Right ventricle myocardium superior (tissue), 1 donor: ENCODE measurements around the gene WDR72. TPM values are rescaled to one million over a fixed set of nuclear protein-coding genes. Genes with fewer than 3 reads are reported as not detected.
"Not testable (repeated sequence)": the region's sequence is repeated elsewhere in the genome, so short reads cannot be mapped to it uniquely, and the experiment has no call there.

Experiments
- ATAC-seq: fragments of 200-7000 bp; cut with Tn5 transposase; one replicate; pipeline ENCODE4 v1.9.1; 2020; ENCODE audit warnings: mild to moderate bottlenecking; ENCODE audit not compliant: poor library complexity
- DNase-seq: peaks from one replicate; pipeline ENCODE4 v3.0.0-alpha.2; 2020
- intact Hi-C: fragments of 100-400 bp; cut with DNase I; formaldehyde crosslinking; loops from one replicate; pipeline ENCODE4 v1.11.2; 2022
- total RNA-seq: library from RNA; stranded (reverse); fragmentation: NEBNext Ultra II Directional; extraction: Animal tissue kit (Norgen Biotek cat#: 25700); gene quantifications from one replicate; pipeline ENCODE4 v1.2.1, GENCODE V29; 2021
- donor health status: DM: no; HTN: yes; CAD: no; lungs with severe emphysema.

WDR72 gene
- total RNA-seq, 1 donor from 2014 or later, result 0.13 TPM

GRCh38 chr15:53716909-53717876 lies 42.3 kb downstream of the WDR72 start:
- ATAC-seq (no peak), DNase-seq (no peak)
- intact Hi-C loops, result loop anchor here (5.0 kb wide), 1 partner anchor 935 kb away; no protein-coding TSS in a partner anchor

- intact Hi-C loops, result no loop called here
- DNase-seq, result no peak
- ATAC-seq, result no peak
These were observed 46.2 kb downstream of the WDR72 start for GRCh38 chr15:53713218-53713617.

- no peak for DNase-seq
- intact Hi-C loops, result no loop called here
- ATAC-seq, result no peak
These were observed 48.6 kb downstream of the WDR72 start for GRCh38 chr15:53710906-53711305.

- intact Hi-C loops, result no loop called here
- ATAC-seq (no peak), DNase-seq (no peak)
These were observed 49.6 kb downstream of the WDR72 start for GRCh38 chr15:53709821-53710220.

GRCh38 chr15:53695365-53695764 lies 64.1 kb downstream of the WDR72 start:
- no peak for DNase-seq
- intact Hi-C loops, result no loop called here
- ATAC-seq, result no peak

GRCh38 chr15:53694476-53694874 lies 65.0 kb downstream of the WDR72 start:
- intact Hi-C loops, result no loop called here
- ATAC-seq, result peak; percentile 43

GRCh38 chr15:53693729-53694475 lies 65.6 kb downstream of the WDR72 start:
- DNase-seq, result peak; percentile 53
- intact Hi-C loops, result no loop called here
- peak; percentile 78 for ATAC-seq

More at GRCh38 chr15:53694476-53694874, 65.0 kb downstream of the WDR72 start:
- no peak for DNase-seq

- DNase-seq, intact Hi-C loops, ATAC-seq: not testable (repeated sequence)
These were observed 75.3 kb downstream of the WDR72 start for GRCh38 chr15:53684162-53684561.

- intact Hi-C loops, result no loop called here
- DNase-seq (no peak), ATAC-seq (no peak)
These were observed 78.4 kb downstream of the WDR72 start for GRCh38 chr15:53681056-53681455.

- ATAC-seq, result no peak
- DNase-seq, result no peak
- intact Hi-C loops, result no loop called here
These were observed 83.6 kb downstream of the WDR72 start for GRCh38 chr15:53675832-53676231.

- DNase-seq (no peak), ATAC-seq (no peak)
- intact Hi-C loops, result no loop called here
These were observed 87.9 kb downstream of the WDR72 start for GRCh38 chr15:53671545-53671944.

- no peak for ATAC-seq
- intact Hi-C loops, result no loop called here
- no peak for DNase-seq
These were observed 88.8 kb downstream of the WDR72 start for GRCh38 chr15:53670701-53671100.

- ATAC-seq (no peak), DNase-seq (no peak)
- intact Hi-C loops, result no loop called here
These were observed 93.5 kb downstream of the WDR72 start for GRCh38 chr15:53665930-53666329.

- ATAC-seq, result no peak
- intact Hi-C loops, result no loop called here
- no peak for DNase-seq
These were observed 100.5 kb downstream of the WDR72 start for GRCh38 chr15:53658827-53659555.

GRCh38 chr15:53658255-53658654 lies 101.2 kb downstream of the WDR72 start:
- no peak for ATAC-seq
- DNase-seq, result no peak
- intact Hi-C loops, result no loop called here

- no peak for ATAC-seq
- DNase-seq, result no peak
- intact Hi-C loops, result no loop called here
These were observed 110.5 kb downstream of the WDR72 start for GRCh38 chr15:53648934-53649333.

GRCh38 chr15:53644660-53645059 lies 114.8 kb downstream of the WDR72 start:
- no peak for ATAC-seq
- intact Hi-C loops, result no loop called here
- DNase-seq, result no peak

GRCh38 chr15:53634517-53635106 lies 124.9 kb downstream of the WDR72 start:
- ATAC-seq (no peak), DNase-seq (no peak)
- intact Hi-C loops, result no loop called here

GRCh38 chr15:53627279-53627678 lies 132.2 kb downstream of the WDR72 start:
- ATAC-seq (no peak), DNase-seq (no peak)
- intact Hi-C loops, result no loop called here
